Panc1 (cell line): ENCODE measurements around the gene TPSG1.

ENCODE experiments used
- POLR2AphosphoS5 ChIP-seq: IDR thresholded peaks from 2 replicates; pipeline ENCODE4 v1.6.1; 2012; ENCODE audit warnings: mild to moderate bottlenecking, low read depth, low read length, moderate library complexity
- TCF7L2 ChIP-seq: IDR thresholded peaks from 2 replicates; pipeline ENCODE4 v1.6.1; 2011; ENCODE audit warnings: mild to moderate bottlenecking, low read depth, low read length, inconsistent platforms
- TF ChIP-seq, protein P1 (sequence below): fragments of 450-650 bp; IDR thresholded peaks from 2 replicates; pipeline ENCODE4 v1.5.1; 2017; ENCODE audit warnings: mild to moderate bottlenecking

DNA sequence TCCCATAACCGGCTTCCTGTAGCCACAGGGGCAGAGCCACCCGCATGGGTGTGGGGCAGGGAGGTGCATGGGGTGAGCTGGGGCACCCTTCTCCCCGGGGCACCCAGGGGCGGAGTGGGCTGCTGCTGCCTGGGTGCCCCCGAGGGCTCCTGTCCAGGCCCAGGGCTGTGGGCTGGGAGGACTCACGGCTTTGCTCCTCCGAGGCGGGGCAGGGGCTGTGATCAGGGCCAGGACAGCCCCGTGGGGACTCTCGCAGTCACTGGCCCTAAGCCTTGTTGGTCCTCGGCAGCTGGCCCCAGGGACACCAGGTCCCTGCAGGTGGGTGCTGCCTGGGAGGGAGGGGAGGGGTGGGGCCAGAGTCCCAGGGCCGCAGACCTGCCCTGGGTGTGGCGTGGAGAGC lies 52.4 kb downstream of the TPSG1 start:
- TF ChIP-seq, protein P1, sequence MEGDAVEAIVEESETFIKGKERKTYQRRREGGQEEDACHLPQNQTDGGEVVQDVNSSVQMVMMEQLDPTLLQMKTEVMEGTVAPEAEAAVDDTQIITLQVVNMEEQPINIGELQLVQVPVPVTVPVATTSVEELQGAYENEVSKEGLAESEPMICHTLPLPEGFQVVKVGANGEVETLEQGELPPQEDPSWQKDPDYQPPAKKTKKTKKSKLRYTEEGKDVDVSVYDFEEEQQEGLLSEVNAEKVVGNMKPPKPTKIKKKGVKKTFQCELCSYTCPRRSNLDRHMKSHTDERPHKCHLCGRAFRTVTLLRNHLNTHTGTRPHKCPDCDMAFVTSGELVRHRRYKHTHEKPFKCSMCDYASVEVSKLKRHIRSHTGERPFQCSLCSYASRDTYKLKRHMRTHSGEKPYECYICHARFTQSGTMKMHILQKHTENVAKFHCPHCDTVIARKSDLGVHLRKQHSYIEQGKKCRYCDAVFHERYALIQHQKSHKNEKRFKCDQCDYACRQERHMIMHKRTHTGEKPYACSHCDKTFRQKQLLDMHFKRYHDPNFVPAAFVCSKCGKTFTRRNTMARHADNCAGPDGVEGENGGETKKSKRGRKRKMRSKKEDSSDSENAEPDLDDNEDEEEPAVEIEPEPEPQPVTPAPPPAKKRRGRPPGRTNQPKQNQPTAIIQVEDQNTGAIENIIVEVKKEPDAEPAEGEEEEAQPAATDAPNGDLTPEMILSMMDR, result no peak
- TF ChIP-seq POLR2AphosphoS5 (no peak), TCF7L2 (no peak)
